Activated T-helper 17 cell treated with anti-CD3 and anti-CD28 coated beads, Interleukin-2, amount 50 U/mL, for 72 hours (primary cell): ENCODE results near the gene FXR2. TPM values are rescaled to one million over a fixed set of nuclear protein-coding genes. Genes with fewer than 3 reads are reported as not detected.

Experiments used
- ATAC-seq: fragments of 150-1000 bp; cut with Tn5 transposase; replicated peaks from 2 replicates; pipeline ENCODE4 v1.10.0; 2021; ENCODE audit warnings: mild to moderate bottlenecking, moderate library complexity
- H3K27ac Mint-ChIP-seq: one replicate; pipeline ENCODE4 v1.8.0; 2022; ENCODE audit warnings: mixed read lengths
- H3K27me3 Mint-ChIP-seq: one replicate; pipeline ENCODE4 v1.8.0; 2022; ENCODE audit warnings: mixed read lengths
- H3K36me3 Mint-ChIP-seq: one replicate; pipeline ENCODE4 v1.8.0; 2022; ENCODE audit warnings: low read depth, mild to moderate bottlenecking, mixed read lengths
- H3K4me1 Mint-ChIP-seq: one replicate; pipeline ENCODE4 v1.8.0; 2022; ENCODE audit warnings: mixed read lengths
- H3K4me3 Mint-ChIP-seq: one replicate; pipeline ENCODE4 v1.8.0; 2022; ENCODE audit warnings: mild to moderate bottlenecking, mixed read lengths
- H3K9me3 Mint-ChIP-seq: one replicate; pipeline ENCODE4 v1.8.0; 2022; ENCODE audit warnings: mixed read lengths
- total RNA-seq, 2 donors: library from RNA; stranded (reverse); gene quantifications; one replicate each; pipeline ENCODE4 v1.2.3, GENCODE V29; 2022

Gene FXR2
- total RNA-seq, 2 donors from 2014 or later: 34.4 to 37.0 TPM

DNA sequence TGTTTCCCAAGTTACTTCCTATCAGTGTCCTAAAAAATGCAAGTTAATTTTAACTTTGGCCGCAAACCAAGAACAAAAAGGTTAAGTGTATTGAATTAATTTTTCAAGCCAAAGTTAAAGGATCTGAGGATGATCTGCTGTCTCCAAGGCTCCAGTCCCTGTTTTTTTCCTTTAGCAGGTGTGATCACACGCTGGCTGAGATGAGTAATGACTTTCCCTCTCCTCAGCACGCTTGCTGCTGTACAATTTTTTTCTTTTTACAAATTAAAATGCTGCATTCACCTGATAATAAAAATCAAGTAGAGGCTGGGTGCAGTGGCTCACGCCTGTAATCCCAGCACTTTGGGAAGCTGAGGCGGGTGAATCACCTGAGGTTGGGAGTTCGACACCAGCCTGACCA lies 69.8 kb downstream of the FXR2 start:
- H3K36me3 Mint-ChIP-seq: no peaks in the 10 kb centered on the region
- peaks cover 11% of the 10 kb centered on the region for H3K4me1 Mint-ChIP-seq
- no peak overlapping the region for H3K27ac Mint-ChIP-seq
- no peak overlapping the region for H3K4me3 Mint-ChIP-seq
- ATAC-seq: no peak
- H3K9me3 Mint-ChIP-seq: no peaks in the 10 kb centered on the region
- H3K27me3 Mint-ChIP-seq: no peaks in the 10 kb centered on the region

Other genes starting within 250 kb of the FXR2 start
- gene TNK1, start 233.8 kb downstream of the FXR2 start, total RNA-seq: 1 to 10 TPM; 2.9 to 4.8 TPM
- gene PLSCR3, start 220.4 kb downstream of the FXR2 start, total RNA-seq: 10 to 100 TPM; 62.8 to 94.4 TPM
- 10 to 100 TPM; 64.1 to 69.7 TPM for gene TMEM256, start 210.8 kb downstream of the FXR2 start, total RNA-seq
- 10 to 100 TPM in 1 of 2 donors, 1 to 10 TPM in 1; 4.5 to 21.7 TPM for gene NLGN2, start 207.1 kb downstream of the FXR2 start, total RNA-seq
- gene SPEM1, start 194.6 kb downstream of the FXR2 start, total RNA-seq: not detected
- gene SPEM2, start 189.3 kb downstream of the FXR2 start, total RNA-seq: not detected
- gene SPEM3, start 186.0 kb downstream of the FXR2 start, total RNA-seq: not detected
- 10 to 100 TPM; 17.7 to 18.0 TPM for gene TMEM102, start 179.5 kb downstream of the FXR2 start, total RNA-seq
- 10 to 100 TPM in 1 of 2 donors, 1 to 10 TPM in 1; 4.4 to 16.9 TPM for gene FGF11, start 175.4 kb downstream of the FXR2 start, total RNA-seq
- gene CHRNB1, start 169.8 kb downstream of the FXR2 start, total RNA-seq: 10 to 100 TPM; 10.9 to 13.0 TPM
- 10 to 100 TPM; 18.9 to 27.5 TPM for gene ZBTB4, start 135.3 kb downstream of the FXR2 start, total RNA-seq
- gene SLC35G6, start 133.5 kb downstream of the FXR2 start, total RNA-seq: not detected
- 100 to 1,000 TPM; 256 to 308 TPM for gene POLR2A, start 130.5 kb downstream of the FXR2 start, total RNA-seq
- 10 to 100 TPM; 27.4 to 44.2 TPM for gene TNFSF12, start 65.8 kb downstream of the FXR2 start, total RNA-seq
- gene TNFSF13, start 56.1 kb downstream of the FXR2 start, total RNA-seq: 1 to 10 TPM; 1.5 to 1.9 TPM
- 10 to 100 TPM; 28.9 to 59.3 TPM for gene SENP3, start 53.0 kb downstream of the FXR2 start, total RNA-seq
- gene CD68, start 35.3 kb downstream of the FXR2 start, total RNA-seq: 10 to 100 TPM; 17.5 to 51.8 TPM
- gene MPDU1, start 31.0 kb downstream of the FXR2 start, total RNA-seq: 10 to 100 TPM; 58.3 to 96.4 TPM
- gene SOX15, start 24.8 kb downstream of the FXR2 start, total RNA-seq: under 1 TPM in 1 of 2 donors, not detected in 1; 0.90 TPM
- 10 to 100 TPM; 25.5 to 62.7 TPM for gene SAT2, start 12.9 kb upstream of the FXR2 start, total RNA-seq
- gene SHBG, start 15.2 kb upstream of the FXR2 start, total RNA-seq: under 1 TPM in 1 of 2 donors, not detected in 1; 0.71 TPM
- under 1 TPM; 0.06 to 0.42 TPM for gene ATP1B2, start 36.0 kb upstream of the FXR2 start, total RNA-seq
- gene TP53, start 72.6 kb upstream of the FXR2 start, total RNA-seq: 100 to 1,000 TPM in 1 of 2 donors, 10 to 100 TPM in 1; 79.0 to 137 TPM
- 10 to 100 TPM; 18.0 to 32.9 TPM for gene WRAP53, start 73.6 kb upstream of the FXR2 start, total RNA-seq
- gene EFNB3, start 90.3 kb upstream of the FXR2 start, total RNA-seq: not detected
- under 1 TPM in 1 of 2 donors, not detected in 1; 0.06 TPM for gene DNAH2, start 102.8 kb upstream of the FXR2 start, total RNA-seq
- gene KDM6B, start 219.3 kb upstream of the FXR2 start, total RNA-seq: 10 to 100 TPM; 33.7 to 93.3 TPM
- 1 to 10 TPM; 1.6 to 3.2 TPM for gene TMEM88, start 240.2 kb upstream of the FXR2 start, total RNA-seq
- gene NAA38, start 242.7 kb upstream of the FXR2 start, total RNA-seq: 100 to 1,000 TPM in 1 of 2 donors, 10 to 100 TPM in 1; 61.3 to 111 TPM
- 10 to 100 TPM; 14.8 to 19.4 TPM for gene CYB5D1, start 243.1 kb upstream of the FXR2 start, total RNA-seq